Kidney epithelial cell (primary cell): ENCODE data around the gene HOXD8. TPM values are rescaled to one million over a fixed set of nuclear protein-coding genes. Genes with fewer than 3 reads are reported as not detected.

Experiments used
- DNase-seq: peaks from one replicate; pipeline ENCODE4 v3.0.0-alpha.2; 2010; ENCODE audit warnings: low read depth
- H3K27me3 ChIP-seq: 2 replicates; pipeline ENCODE4 v1.6.0; 2011; ENCODE audit warnings: low read length; ENCODE audit not compliant: control insufficient read depth, insufficient read depth
- H3K36me3 ChIP-seq: 2 replicates; pipeline ENCODE4 v1.5.1; 2011; ENCODE audit warnings: low read length; ENCODE audit not compliant: control insufficient read depth, insufficient read depth
- H3K4me3 ChIP-seq: 2 replicates; pipeline ENCODE4 v1.5.1; 2011; ENCODE audit warnings: low read depth, mild to moderate bottlenecking, control low read depth, low read length
- CTCF ChIP-seq: IDR thresholded peaks from 2 replicates; pipeline ENCODE4 v1.5.1; 2011; ENCODE audit warnings: mild to moderate bottlenecking, moderate library complexity, low read length, control low read depth, inconsistent platforms; ENCODE audit not compliant: insufficient read depth, poor library complexity, severe bottlenecking
- total RNA-seq: library from RNA; depleted of rRNA; stranded (reverse); fragments of >200 nt; gene quantifications from 2 replicates; pipeline ENCODE4 v1.2.3, GENCODE V29; 2015

HOXD8 gene
- total RNA-seq, 1 donor from 2014 or later = 18.1 TPM

- TF ChIP-seq CTCF = no peak
- DNase-seq = no peak
- Histone ChIP-seq H3K36me3 (no peaks in the 10 kb centered on the region), H3K27me3 (no peaks in the 10 kb centered on the region), H3K4me3 (peak overlapping the region; percentile 43)
These were observed 31.7 kb downstream of the HOXD8 start for GRCh38 chr2:176160986-176161824.

- TF ChIP-seq CTCF = no peak
- DNase-seq = no peak
- Histone ChIP-seq H3K4me3 (peak overlapping the region; percentile 43), H3K36me3 (no peaks in the 10 kb centered on the region), H3K27me3 (no peaks in the 10 kb centered on the region)
These were observed 32.5 kb downstream of the HOXD8 start for GRCh38 chr2:176161825-176162626.

GRCh38 chr2:176162911-176163671 is 33.6 kb downstream of the HOXD8 start:
- peak overlapping the region; percentile 43 for H3K4me3 ChIP-seq
- DNase-seq = no peak
- no peak for TF ChIP-seq CTCF
- no peaks in the 10 kb centered on the region for H3K27me3 ChIP-seq
- H3K36me3 ChIP-seq = no peaks in the 10 kb centered on the region

- DNase-seq = no peak
- H3K4me3 ChIP-seq = no peak overlapping the region
- TF ChIP-seq CTCF = no peak
- H3K27me3 ChIP-seq = no peaks in the 10 kb centered on the region
- no peaks in the 10 kb centered on the region for H3K36me3 ChIP-seq
These were observed 34.2 kb downstream of the HOXD8 start for GRCh38 chr2:176163672-176164056.

- no peak for TF ChIP-seq CTCF
- no peak for DNase-seq
- no peaks in the 10 kb centered on the region for H3K27me3 ChIP-seq
- no peaks in the 10 kb centered on the region for H3K36me3 ChIP-seq
- H3K4me3 ChIP-seq = peak overlapping the region; percentile 30
These were observed 34.7 kb downstream of the HOXD8 start for GRCh38 chr2:176164201-176164600.
